ENCODE results near the gene GLB1L3.
"Not testable (repeated sequence)": the region's sequence is repeated elsewhere in the genome, so short reads cannot be mapped to it uniquely, and the experiment has no call there.

The GLB1L3 gene

DNA sequence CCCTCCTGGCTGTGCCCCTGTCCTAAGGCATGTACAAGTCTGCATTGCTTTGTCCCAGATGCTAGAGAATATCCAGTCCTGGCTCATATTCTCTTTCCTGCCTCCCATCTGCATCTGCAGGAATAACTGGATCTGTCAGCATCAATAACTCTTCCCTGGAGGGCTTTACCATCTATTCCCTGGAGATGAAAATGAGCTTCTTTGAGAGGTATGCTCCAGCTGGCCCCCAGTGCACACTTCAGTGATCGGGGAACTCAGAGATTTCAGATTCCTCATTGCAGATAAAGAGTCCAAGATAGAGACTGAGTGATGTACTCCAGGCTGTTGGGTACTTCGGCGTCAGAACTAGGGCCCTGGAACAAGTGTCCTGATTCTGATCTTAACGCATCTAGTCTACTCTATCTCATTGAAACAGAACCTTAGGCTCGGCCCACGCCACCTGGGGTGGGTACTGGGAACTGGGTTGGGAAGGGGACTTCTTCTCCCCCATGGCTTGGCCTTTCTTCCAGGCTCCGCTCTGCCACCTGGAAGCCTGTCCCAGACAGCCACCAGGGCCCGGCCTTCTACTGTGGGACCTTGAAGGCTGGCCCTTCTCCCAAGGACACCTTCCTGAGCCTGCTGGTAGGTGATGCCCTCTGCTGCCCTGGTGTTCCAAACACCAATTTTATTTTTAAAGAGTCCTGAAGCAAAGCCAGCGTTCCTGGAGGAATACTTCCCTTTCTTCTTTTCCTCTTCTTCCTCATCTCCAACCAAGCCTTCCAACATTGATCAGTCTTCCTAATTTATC is 37.8 kb downstream of the GLB1L3 start:
- DNase-seq (ENCODE audit: low read depth in 2 of 2), result no peak

DNA sequence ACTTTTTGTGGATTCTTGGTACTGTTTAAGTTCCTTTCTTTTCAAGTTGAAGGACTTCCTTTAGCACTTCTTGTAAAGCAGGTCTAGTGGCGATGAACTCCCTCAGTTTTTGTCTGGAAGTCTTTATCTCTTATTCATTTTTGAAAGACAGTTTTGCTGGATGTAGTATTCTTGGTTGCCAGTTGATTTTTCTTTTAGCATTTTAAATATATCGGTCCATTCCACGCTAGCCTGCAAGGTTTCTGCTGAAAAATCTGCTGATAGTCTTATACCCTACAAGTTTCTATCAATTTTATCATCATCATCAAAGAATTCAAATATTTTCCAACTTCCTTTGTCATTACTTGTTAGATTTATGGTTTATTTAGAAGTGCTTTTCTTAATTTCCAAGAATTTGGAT is 40.9 kb downstream of the GLB1L3 start:
- DNase-seq (ENCODE audit: low read depth in 2 of 2), result no peak

DNA sequence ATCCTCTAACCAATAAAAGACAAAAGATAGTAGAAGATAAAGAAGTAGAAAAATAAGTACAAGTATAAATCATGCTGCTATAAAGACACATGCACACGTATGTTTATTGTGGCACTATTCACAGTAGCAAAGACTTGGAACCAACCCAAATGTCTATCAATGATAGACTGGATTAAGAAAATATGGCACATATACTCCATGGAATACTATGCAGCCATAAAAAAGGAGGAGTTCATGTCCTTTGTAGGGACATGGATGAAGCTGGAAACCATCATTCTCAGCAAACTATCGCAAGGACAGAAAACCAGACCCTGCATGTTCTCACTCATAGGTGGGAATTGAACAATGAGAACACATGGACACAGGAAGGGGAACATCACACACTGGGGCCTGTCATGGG is 45.2 kb downstream of the GLB1L3 start:
- not testable (repeated sequence) for DNase-seq (ENCODE audit: low read depth in 2 of 2)

DNA sequence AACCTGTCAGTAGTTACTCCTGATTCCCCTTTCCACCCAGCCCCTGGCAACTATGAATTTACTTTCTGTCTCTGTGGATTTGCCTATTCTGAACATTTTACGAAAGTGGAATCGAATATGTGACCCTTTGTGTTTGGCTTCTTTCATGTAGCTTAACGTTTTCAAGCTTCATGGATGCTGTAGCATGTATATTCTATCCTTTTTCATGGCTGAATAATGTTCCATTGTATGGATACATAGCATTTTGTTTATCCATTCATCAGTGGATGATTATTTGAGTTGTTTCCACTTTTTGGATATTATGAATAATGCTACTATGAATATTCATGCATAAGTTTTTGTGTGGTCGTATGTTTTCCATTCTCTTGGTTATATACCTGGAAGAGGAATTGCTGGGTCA is 46.4 kb downstream of the GLB1L3 start:
- DNase-seq (ENCODE audit: low read depth in 2 of 2), result no peak

DNA sequence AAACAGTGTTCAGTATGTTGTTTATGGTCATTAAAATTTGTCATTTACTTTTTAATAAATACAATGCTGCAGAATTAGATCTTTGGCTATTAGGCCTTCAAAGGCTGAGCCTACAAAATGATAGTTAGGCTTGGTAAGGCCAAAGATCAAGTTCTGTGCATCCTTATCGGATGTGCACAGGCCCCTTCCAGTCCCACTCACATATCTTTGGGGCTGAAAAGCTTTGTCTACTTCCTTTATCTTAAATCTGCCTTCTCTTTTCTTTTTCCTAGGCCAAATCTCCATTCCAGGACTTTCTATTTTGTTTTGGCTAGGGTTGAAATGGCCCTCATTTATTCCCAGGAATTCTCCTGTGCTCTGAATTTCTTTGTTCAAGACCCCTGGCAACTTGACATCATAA is 52.3 kb downstream of the GLB1L3 start:
- DNase-seq (ENCODE audit: low read depth in 2 of 2), result no peak

DNA sequence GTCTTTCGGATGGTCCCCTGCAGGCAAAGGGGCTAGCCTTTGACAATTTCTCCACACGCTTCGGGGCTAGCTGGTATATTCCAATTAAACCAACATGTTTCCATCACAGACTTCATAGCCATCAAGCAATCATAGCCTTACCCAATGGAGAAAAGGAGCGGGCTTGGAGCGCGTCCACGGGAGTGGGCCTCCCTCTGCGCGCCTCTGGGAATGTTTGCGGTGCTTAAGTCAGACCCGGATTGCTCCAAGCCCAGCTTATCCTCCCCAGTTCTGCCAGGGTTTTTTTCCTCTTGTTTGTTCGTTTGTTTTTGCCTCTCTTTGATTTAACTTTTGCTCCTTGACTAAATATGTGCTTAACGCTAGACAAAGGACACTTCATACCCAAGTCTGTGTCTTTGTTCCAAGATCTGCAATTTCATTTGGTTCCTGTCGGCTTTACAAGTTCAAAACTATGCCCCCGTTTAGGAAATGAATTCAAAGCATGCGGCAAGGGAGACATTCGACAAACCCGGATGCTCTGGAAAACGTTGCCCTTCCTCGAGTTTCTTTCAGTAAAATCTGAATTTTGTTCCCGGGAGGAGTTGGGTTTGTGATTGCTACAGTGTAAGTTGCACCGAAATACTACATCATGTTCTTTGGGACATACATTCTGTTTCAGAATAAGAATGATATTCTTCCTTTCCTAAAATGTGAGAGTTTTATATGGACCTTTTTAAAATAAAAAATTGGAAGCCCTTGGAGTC is 54.6 kb downstream of the GLB1L3 start:
- DNase-seq (ENCODE audit: low read depth in 2 of 2), result no peak

DNA sequence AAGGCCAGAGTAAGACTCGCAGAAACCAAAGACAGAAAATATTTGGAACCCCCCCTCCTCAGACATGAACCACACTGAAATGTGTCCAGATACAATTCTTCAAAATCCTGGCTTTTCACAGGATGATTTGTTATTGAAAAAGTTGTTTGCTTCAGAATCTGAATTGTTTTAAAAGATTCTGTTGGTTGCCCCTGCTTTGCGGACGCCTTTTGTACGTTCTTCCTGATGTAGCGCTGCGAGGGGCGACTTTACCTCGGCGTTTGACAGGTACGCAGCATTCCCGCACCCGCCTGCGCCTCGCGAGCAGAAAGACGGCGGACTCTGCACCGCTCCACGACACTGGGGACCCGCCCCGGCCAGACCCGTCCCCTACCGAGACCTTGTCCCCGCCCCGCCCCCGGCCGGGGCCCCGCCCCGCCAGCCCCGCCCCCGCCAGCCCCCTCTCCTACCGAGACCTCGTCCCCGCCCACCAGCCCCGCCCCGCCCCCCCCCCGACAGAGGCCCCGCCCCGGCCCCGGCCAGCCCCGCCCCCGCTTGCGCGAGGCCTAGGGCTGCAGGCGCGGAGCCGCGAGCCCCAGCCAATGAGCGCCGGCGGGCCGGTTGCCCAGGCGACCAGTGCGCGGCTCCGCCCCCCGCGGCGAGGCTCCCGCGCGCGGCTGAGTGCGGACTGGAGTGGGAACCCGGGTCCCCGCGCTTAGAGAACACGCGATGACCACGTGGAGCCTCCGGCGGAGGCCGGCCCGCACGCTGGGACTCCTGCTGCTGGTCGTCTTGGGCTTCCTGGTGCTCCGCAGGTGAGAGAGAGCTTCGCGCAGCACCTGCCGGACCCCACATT is 55.4 kb downstream of the GLB1L3 start, which contains the start of gene GLB1L2:
Gene GLB1L2 (plus strand): TSS at position 635 of the 835 bp plus-strand sequence. CDS start 74 bp downstream, at position 709.
- DNase-seq (ENCODE audit: low read depth in 2 of 2), result peak; percentile 70 to 72

DNA sequence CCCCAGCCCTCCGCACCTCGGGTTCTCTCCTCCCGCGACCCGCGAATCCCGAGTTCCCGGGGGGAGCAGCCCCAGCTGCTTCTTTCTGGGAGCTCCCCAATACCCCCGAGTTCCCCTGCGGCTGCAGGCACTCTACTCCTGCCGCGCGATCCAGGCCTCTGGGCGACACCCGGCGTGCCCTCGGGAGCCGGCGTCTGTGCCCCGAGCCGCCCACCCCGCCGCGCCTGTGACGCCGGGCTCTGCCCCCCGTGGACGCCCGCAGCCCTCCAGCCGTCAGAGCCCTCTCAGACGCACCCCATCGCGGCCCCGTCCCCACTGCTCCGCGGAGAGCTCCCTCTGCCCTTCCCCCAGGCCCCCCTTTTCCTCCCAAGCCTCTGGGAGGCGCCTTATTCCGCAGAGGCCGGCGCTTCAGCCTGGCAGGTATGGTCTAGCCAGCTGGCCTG is 56.0 kb downstream of the GLB1L3 start:
- no peak for DNase-seq (ENCODE audit: low read depth in 2 of 2)

DNA sequence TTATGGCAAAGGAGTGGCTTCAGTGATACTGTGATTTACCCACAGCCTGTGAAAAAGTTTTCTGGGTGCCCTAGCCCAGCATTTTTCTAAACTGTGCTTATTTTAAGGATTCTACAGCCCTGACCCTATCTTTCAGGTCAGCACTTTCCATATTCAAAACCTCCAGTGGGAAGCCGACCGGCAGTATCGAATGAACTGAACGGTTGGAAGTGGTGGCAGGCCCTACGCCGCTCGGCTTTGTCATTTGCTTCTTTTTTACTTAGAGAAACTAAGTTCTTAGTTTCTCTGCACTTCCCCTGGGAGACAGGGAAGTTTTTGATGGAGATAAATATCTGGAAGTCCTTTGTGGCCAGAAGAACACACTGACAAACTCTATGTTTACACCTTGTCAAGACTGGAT is 56.6 kb downstream of the GLB1L3 start:
- no peak for DNase-seq (ENCODE audit: low read depth in 2 of 2)

DNA sequence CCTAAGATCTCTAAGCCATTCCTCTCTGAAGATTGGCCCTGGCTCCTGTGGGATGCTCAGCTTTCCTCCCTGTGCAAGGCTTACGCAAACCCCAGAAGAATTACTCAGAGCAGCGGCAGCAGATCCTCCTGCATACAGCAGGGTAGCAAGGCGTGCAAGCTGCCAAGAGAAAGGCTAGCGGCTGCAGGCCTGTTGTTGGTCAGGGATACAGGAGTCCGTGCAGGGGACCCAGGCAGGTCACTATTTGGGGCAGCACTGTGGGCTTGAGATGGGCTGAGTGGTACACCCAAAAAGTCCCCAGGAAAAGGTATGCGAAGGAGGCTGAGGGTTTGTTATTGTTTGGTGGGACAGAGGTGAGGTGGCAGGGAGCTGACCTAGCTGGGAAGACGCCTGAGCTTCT is 57.1 kb downstream of the GLB1L3 start:
- no peak for DNase-seq (ENCODE audit: low read depth in 2 of 2)

DNA sequence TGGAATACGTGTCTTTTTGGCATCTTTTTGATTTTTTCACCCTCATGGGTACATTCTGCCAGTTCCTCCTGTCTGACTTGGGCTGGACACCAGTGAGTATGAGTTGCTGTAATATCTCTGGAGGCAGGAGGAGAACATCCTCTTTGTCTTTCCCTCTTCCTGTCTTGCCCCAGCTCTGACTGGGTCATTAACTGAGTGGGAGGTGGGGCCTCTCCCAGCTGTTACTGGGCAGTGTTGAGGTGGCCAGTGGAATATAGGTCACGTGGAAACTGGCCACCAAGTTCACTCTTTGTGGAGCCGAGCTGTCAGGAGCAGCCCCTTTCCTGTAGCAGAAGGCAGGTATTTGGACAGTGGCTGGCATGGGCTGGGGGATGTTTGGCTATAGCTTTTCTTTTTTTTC is 57.8 kb downstream of the GLB1L3 start:
- no peak for DNase-seq (ENCODE audit: low read depth in 2 of 2)

DNA sequence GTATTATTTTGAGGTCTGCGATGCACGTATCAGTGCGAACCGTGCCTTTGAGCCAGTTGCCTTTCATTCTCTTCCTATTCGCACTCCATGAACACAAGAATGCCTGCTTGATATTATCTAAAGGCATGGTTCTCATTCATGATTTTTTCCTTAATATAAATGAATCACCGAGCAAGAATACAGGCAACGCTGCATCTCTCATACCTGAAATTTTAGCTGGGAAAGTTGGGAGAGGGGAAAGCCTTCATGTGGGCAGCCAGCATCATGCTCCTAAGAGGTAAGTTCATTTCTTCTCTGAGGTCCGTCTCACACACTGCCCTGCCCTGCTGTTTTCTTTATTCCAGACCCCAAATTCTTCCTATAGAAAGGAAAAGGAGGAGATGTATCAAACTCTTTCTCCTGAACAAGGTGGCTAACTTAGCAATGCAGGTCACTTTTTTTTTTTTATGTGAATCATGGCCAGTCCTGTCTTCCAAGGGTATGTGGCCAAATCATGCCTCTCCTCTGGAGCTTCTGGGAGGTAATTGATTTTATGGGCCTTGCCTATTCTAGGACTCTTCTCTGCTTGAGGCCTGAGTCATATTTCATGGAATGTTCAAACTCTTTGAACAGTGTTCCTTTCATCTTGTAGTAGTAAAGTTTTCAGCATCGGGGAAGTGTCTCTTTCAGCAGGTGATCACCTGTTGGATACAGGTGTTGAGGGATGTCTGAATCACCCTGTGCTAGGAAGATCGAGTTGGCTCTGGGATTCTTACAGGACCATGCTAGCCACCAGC is 58.8 kb downstream of the GLB1L3 start:
- no peak for DNase-seq (ENCODE audit: low read depth in 2 of 2)

DNA sequence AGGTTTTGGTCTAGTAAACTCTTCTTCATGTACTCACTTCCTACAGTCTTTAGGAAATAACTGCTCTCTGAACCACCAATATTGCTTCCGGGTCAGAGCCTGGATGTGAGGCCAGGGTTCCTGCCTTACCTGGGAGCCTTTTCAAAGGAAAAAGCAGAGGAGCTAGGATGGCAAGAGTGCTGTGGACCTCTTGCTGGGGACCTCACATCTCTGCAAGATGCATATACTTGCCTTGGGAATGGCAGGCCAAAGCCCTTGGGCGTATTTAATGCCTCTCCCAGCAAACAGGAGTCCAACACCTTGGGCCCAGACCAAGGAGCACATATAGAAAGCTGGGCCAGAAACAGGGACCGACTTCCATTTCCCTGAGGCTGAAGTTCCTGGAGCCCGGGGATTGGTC is 60.9 kb downstream of the GLB1L3 start:
- DNase-seq (ENCODE audit: low read depth in 2 of 2), result no peak

DNA sequence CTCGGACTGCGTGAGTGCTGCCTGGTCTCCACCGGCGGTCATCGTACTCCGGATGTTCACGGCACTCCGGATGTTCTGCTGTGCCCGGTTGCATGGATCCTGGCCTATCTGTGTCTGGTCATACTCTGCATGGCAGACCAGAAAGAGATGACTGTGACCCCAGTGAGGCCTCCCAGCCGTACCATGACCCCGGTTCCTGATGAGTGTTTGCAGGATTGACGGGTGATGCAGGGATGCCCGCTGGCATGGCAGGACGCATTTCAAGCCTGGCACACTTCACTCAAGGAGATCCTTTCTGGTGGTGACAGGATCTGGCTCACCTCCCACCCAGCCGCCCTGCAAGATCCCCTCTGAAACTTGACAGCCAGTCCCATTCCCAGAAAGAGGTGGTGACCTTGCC is 61.9 kb downstream of the GLB1L3 start:
- no peak for DNase-seq (ENCODE audit: low read depth in 2 of 2)

DNA sequence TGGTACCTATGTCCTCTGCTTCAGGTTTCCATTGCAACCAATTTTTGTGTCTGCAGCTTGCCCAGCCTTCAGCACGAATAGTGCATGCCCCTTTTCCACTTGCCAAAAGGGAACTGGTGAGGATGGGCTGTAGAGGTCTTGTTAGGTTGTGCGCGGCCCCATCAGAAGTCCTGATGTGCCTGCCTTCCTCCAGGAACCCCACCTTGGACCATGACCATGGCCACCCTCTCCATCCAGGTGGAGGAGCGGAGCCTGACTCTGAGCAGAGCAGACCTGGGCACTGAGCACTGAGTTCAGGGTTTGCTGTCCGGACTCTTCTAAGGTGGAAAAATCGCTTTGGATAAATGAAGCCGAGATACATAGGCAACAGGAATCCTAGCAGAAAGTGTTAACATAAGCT is 62.5 kb downstream of the GLB1L3 start:
- no peak for DNase-seq (ENCODE audit: low read depth in 2 of 2)

DNA sequence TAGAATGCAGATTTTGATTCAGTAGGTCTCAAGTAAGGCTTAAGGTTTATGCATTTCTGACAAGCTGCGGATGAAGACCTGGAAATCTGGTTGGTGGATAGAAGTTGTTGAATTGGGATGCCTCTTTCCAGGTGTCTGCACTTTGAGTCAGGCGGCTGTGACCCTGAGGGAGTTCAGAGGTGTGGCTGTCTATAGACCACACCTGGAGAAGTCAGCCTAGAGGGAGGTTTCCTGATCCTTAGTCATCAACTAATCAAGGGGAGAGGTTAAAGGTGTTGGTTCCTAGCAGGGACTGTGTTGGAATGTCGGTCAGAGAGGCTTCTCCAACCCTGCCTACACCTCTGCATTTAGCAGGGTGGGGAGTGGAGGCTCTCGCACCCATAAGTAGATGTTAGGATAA is 63.6 kb downstream of the GLB1L3 start:
- no peak for DNase-seq (ENCODE audit: low read depth in 2 of 2)

DNA sequence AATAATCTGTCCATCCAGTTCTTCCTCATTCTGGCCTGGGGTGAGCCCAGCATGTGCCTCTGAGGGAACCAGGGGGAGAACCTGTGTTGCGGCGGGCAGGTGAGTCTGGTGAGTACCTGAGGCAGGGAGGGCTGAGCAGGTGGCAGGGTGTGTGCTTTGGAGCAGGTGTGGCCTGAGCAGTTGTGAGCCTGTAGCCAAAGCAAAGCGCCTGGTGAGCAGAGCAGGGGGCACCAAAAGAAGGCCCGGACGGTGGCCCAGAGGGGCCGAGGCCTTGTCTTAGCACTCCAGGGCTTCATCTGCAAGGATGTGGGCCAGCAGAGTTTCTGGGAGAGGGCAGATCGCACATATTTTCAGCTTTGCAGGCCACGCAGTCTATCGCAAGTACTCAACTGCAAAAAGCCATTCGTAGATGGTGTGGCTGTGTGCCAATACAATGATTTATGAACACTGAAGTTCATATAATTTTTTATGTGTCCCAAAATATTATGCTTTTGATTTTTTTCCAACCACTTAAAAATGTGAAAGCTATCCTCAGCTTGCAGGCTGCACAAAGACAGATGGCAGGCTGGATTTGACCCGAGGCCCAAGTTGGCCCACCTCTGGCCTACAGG is 64.3 kb downstream of the GLB1L3 start:
- no peak for DNase-seq (ENCODE audit: low read depth in 2 of 2)

DNA sequence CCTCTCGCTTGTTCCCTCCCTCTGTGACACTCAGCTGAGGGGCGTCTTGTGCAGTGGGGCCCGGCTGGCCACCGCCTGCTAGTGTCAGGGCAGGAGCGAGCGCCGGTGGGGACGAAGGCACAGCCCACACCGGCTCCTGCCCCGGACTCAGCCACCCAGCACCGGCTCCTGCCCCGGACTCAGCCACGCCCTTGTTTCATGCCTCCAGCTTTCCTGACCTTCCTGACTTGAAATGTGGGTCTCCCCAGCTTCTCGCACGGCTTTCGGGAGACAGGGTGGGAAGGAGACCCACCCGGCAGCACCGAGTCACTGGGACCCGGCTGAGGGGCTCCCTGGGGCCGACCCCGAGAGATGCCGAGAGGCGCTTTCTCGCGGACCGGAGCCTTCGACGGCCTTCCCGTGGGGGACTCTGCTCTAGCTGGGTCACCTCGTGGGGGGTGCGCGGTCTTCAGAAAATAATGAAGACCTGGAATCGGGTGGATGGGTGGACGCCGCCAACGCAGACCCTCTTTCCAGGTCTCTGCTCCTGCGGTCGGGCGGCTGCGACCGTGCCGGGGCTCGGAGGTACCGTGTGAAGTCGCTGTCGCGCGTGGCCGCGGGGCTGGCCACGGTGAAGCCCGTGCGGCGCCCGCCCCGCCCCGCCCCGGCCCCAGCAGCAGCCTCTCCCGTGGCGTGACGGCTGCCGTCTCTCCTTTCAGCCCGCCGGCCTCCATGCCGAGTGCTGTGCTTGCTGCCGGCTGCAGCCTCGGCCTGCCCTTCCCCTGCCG is 65.8 kb downstream of the GLB1L3 start:
- DNase-seq (ENCODE audit: low read depth in 2 of 2), result no peak

DNA sequence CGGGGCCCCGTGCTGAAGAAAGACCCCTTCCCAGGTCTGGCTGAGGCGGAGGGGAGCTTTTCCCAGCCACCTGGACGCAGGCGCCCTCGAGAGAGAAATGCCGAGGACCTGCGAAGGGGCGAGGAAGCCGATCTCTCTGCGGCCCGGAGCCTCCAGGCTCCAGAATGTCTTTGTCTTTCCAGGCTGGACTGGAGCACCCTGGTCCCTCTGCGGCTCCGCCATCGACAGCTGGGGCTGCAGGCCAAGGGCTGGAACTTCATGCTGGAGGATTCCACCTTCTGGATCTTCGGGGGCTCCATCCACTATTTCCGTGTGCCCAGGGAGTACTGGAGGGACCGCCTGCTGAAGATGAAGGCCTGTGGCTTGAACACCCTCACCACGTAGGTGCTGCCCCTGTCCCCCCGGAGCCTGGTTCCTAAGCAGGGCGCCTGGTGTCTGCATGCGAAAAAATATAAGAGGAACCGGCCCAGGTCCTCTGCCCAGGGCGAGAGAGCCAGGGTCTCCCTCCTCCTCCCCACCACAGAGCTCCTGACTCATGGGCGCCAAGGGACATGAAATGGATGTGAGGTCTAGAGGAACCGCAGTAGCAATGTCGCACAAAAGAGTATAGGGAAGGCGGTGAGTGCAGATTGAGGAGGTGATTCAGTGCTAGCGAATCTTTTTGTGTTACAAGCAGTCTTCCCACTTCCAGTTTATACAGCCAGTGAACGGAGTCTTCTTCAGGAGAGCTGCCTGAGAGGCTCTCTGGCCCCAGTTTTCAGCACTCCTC is 66.6 kb downstream of the GLB1L3 start:
- no peak for DNase-seq (ENCODE audit: low read depth in 2 of 2)

DNA sequence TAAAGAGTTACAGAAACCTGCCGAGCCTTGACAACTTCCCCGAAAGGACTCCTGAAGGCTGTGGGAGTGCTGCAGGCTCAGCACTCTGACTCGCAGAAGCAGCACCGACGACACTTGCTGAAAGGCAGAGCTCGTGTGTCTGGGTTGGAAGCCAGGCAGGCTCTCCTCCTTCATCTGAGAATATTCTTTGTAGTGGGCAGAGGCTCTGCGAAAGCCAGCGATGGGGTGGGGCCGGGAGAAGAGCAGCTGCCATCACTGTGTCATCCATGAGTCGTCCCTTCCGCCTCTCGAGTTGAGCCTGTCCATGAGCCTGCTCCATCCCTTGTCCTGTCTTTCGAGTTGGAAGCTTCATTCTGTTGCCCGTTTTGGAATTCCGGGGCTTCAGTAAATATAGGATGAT is 67.5 kb downstream of the GLB1L3 start:
- no peak for DNase-seq (ENCODE audit: low read depth in 2 of 2)

Measured in stimulated activated CD8-positive, alpha-beta memory T cell treated with anti-CD3 and anti-CD28 coated beads, Interleukin-15, amount 100 ng/mL, for 48 hours (primary cell).